Measurements from ENCODE around the gene IL4.

Gene IL4

DNA sequence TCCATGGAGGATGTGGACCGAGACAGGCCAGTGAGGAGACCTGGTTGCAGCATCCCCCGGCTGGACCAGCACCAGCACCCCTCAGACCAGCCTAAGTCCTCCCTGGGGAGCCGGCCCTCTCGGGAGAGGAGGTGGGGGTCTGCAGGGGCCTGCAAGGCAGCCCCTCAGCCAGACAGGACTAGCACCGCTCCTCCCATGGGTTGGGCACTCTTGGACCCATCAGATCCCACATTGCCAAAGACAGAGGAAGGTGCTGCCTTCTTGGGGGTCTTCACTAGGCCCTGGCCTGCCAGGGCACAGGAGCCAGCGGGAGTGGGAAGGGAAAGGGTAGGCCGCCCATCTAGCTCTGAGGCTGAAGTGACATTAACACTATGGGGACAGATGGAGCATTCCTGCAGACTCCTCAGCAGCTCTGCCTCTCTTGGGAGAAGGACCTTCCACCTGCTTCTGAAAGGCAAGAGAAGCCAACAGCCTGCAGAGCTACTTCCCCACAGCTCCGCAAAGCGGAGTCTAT, 9.0 kb upstream of the IL4 start:
- Mint-ChIP-seq H3K27ac (peak overlapping the region; percentile 92), H3K4me3 (peak overlapping the region; percentile 57), H3K4me1 (peaks cover 73% of the 10 kb centered on the region), H3K36me3 (peaks cover 23% of the 10 kb centered on the region), H3K9me3 (no peaks in the 10 kb centered on the region)
- DNase-seq (ENCODE audit: low spot score in 2 of 2) (no peak), ATAC-seq (no peak)

GRCh38 chr5:132665574-132666080, 8.2 kb upstream of the IL4 start:
- Mint-ChIP-seq H3K4me1 (peaks cover 66% of the 10 kb centered on the region), H3K36me3 (peaks cover 15% of the 10 kb centered on the region), H3K9me3 (no peaks in the 10 kb centered on the region), H3K4me3 (no peak overlapping the region), H3K27ac (no peak overlapping the region)
- ATAC-seq (no peak), DNase-seq (ENCODE audit: low spot score in 2 of 2) (no peak)

DNA sequence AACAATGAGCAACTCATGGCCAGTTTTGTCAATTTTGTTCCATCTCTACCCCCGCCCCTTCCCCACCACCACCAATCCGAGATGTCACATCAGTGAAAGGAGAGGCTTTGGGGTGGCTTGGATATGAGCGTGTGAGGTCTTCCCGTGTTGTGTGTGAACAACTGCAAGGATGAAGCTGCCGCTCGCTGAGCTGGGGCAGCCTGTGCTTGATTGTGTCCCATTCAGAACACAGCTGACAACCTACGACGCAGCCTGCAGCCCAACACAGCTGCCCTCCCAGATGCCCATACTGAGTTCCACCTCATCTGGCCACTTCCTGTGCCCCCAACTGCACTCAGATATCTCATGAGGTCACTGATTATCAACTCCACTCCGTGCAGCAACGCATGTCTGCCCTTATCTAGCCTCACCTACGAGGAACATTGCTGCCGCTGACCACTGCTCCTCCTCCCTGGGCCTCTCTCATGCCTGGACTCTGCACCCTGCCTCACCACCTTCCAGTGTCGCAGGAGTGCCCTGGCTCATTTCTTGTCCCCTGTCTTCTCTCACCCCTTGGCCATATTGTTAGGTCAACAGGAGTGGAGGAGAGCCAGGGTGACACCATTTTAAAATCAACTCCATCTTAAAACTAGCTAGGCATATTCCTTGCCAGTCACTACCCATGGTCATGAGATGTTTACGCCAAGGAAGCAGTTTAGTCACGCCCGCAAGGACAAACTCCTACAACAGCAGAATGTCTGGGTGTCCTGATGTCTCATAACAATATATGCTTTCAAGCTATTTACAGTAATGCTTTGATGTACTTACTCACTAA, 7.3 kb upstream of the IL4 start:
- DNase-seq (ENCODE audit: low spot score in 2 of 2) (no peak), ATAC-seq (no peak)
- no peak overlapping the region for H3K27ac Mint-ChIP-seq
- H3K9me3 Mint-ChIP-seq: no peaks in the 10 kb centered on the region
- peaks cover 15% of the 10 kb centered on the region for H3K36me3 Mint-ChIP-seq
- peaks cover 57% of the 10 kb centered on the region for H3K4me1 Mint-ChIP-seq
- H3K4me3 Mint-ChIP-seq: no peak overlapping the region

- no peak for DNase-seq (ENCODE audit: low spot score in 2 of 2)
- Mint-ChIP-seq H3K36me3 (peaks cover 15% of the 10 kb centered on the region), H3K27ac (no peak overlapping the region), H3K9me3 (no peaks in the 10 kb centered on the region), H3K4me3 (no peak overlapping the region), H3K4me1 (peaks cover 49% of the 10 kb centered on the region)
- ATAC-seq: no peak
These were observed 6.5 kb upstream of the IL4 start for GRCh38 chr5:132667309-132667708.

DNA sequence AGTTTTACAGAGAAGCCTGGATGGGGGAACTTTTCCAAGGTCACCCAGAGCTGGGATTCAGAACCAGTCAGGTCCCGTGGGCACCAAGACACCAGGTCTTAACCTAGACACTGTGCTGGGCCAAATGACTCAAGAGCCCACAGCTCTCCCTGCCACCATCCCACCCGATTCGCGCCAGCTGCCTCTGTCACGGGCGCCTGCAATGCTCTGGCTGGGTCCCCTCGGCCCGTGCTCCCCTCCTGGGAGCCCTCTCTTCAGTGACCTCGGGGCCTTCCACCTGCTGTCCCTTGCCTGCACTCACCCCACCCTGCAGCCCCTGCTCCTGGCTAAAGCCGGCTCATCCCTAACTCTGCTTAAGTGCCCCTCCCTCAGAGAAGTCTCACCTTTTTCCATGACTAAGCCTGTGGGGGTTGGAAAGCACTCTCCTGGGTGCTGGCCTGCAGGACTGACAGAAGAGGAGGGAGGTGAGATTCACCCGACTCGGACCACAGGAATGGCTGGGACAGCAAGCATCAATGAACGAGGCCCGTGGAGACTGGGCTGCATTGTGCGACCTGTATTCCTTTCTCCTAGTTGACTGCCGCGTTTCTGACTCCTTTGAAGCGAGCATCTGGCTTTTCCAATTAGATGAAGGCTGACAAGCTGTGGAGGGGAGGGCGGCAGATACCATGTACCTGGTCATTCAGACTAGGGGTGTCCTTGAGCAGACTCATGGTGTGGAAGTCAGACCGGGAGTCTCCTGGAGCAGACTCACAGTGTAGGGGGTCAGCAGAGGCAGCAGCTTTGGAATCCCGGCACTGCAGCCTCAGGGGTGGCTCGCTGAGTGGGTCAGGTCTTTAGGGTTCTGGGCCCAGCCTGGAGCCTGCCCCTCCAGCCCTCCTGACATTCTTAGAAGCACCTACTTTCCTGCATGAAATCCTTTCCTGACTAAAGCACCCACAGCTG, 5.8 kb upstream of the IL4 start:
- H3K36me3 Mint-ChIP-seq: peaks cover 14% of the 10 kb centered on the region
- H3K27ac Mint-ChIP-seq: no peak overlapping the region
- H3K4me1 Mint-ChIP-seq: peaks cover 42% of the 10 kb centered on the region
- ATAC-seq (no peak), DNase-seq (ENCODE audit: low spot score in 2 of 2) (no peak)
- H3K4me3 Mint-ChIP-seq: no peak overlapping the region
- no peaks in the 10 kb centered on the region for H3K9me3 Mint-ChIP-seq

DNA sequence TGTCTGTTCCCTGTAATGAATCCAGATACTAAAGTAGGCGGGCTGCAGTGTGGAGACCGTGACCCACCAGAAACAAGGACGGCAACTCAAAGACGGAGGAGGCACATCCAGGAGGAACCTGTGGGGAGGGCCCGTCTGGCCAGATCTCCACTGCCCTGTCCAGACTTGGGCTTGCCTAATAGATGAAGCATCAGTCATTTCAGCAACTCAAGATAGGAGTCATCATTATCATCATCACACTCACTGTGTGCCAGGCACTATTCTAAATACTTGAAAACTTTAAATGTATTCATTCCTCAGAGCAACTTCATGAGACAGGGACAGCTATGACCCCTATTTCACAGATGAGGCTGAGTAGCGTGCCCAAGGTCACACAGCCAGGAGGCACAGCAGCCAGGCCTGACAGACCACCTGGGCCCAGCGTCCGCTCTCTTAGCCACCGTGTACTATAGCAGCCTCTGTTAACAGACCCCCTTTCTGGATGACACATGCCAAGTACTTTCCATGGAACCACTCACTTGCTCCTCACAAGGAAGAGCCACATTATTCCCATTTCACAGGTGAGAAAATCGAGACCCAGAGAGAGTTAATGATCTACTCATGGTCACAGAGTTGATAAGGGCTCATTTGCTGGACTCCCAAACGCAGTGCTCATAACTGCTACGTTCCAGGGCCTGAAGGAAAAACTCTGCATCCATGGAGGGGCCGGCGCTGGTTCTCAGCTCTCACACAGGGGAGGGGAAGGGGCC, 4.9 kb upstream of the IL4 start:
- DNase-seq (ENCODE audit: low spot score in 2 of 2) (no peak), ATAC-seq (no peak)
- Mint-ChIP-seq H3K9me3 (no peaks in the 10 kb centered on the region), H3K4me3 (no peak overlapping the region), H3K27ac (no peak overlapping the region), H3K36me3 (peaks cover 5% of the 10 kb centered on the region), H3K4me1 (peaks cover 40% of the 10 kb centered on the region)

GRCh38 chr5:132669455-132669820, 4.4 kb upstream of the IL4 start:
- H3K9me3 Mint-ChIP-seq: no peaks in the 10 kb centered on the region
- DNase-seq (ENCODE audit: low spot score in 2 of 2): no peak
- H3K4me3 Mint-ChIP-seq: no peak overlapping the region
- no peak for ATAC-seq
- H3K27ac Mint-ChIP-seq: no peak overlapping the region
- peaks cover 40% of the 10 kb centered on the region for H3K4me1 Mint-ChIP-seq
- H3K36me3 Mint-ChIP-seq: no peaks in the 10 kb centered on the region

- ATAC-seq (no peak), DNase-seq (ENCODE audit: low spot score in 2 of 2) (no peak)
- Mint-ChIP-seq H3K9me3 (no peaks in the 10 kb centered on the region), H3K27ac (no peak overlapping the region), H3K4me1 (peaks cover 40% of the 10 kb centered on the region), H3K36me3 (no peaks in the 10 kb centered on the region), H3K4me3 (no peak overlapping the region)
These were observed 3.6 kb upstream of the IL4 start for GRCh38 chr5:132669966-132670882.

DNA sequence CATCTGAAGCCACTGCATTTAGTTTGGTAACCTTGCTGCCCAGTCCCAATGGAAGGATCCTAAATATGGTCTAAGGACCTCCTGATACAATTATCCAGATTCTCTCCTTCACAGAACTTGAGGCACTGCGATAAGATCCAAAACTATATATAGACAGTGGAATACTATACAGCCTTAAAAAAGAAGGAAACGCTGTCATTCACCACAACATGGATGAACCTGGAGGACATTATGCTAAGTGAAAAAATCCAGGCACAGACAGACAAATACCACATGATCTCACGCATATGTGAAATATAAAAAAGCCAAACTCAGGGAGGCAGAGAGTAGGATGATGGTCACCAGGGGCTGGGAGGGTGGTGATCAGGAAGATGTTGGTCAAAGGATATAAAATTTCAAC, 2.8 kb upstream of the IL4 start:
- Mint-ChIP-seq H3K36me3 (no peaks in the 10 kb centered on the region), H3K27ac (no peak overlapping the region), H3K4me3 (no peak overlapping the region), H3K9me3 (no peaks in the 10 kb centered on the region), H3K4me1 (peaks cover 42% of the 10 kb centered on the region)
- ATAC-seq: no peak
- no peak for DNase-seq (ENCODE audit: low spot score in 2 of 2)

- Mint-ChIP-seq H3K9me3 (no peaks in the 10 kb centered on the region), H3K27ac (peak overlapping the region; percentile 88), H3K36me3 (no peaks in the 10 kb centered on the region), H3K4me1 (peaks cover 33% of the 10 kb centered on the region), H3K4me3 (peak overlapping the region; percentile 57)
- DNase-seq (ENCODE audit: low spot score in 2 of 2) (no peak), ATAC-seq (no peak)
These were observed 301 bp upstream of the IL4 start for GRCh38 chr5:132673488-132673887.

GRCh38 chr5:132674671-132675506, 1.1 kb downstream of the IL4 start:
- no peaks in the 10 kb centered on the region for H3K9me3 Mint-ChIP-seq
- H3K4me1 Mint-ChIP-seq: peaks cover 33% of the 10 kb centered on the region
- DNase-seq (ENCODE audit: low spot score in 2 of 2) (peak in 1 of 2 donors; percentile 74), ATAC-seq (peak; percentile 85)
- peak overlapping the region; percentile 57 for H3K4me3 Mint-ChIP-seq
- peak overlapping the region; percentile 88 for H3K27ac Mint-ChIP-seq
- H3K36me3 Mint-ChIP-seq: no peaks in the 10 kb centered on the region

GRCh38 chr5:132675936-132676689, 2.3 kb downstream of the IL4 start:
- ATAC-seq: no peak
- no peak for DNase-seq (ENCODE audit: low spot score in 2 of 2)
- H3K4me3 Mint-ChIP-seq: peak overlapping the region; percentile 57

GRCh38 chr5:132677191-132677590, 3.4 kb downstream of the IL4 start:
- Mint-ChIP-seq H3K27ac (no peak overlapping the region), H3K36me3 (no peaks in the 10 kb centered on the region), H3K4me1 (peaks cover 33% of the 10 kb centered on the region), H3K4me3 (no peak overlapping the region), H3K9me3 (no peaks in the 10 kb centered on the region)
- DNase-seq (ENCODE audit: low spot score in 2 of 2): no peak
- no peak for ATAC-seq

More at GRCh38 chr5:132675936-132676689, 2.3 kb downstream of the IL4 start:
- H3K9me3 Mint-ChIP-seq: no peaks in the 10 kb centered on the region
- H3K36me3 Mint-ChIP-seq: no peaks in the 10 kb centered on the region
- no peak overlapping the region for H3K27ac Mint-ChIP-seq
- H3K4me1 Mint-ChIP-seq: peaks cover 33% of the 10 kb centered on the region
